HUDEP-2 (cell line): ENCODE results near the gene ARNT2.
A peak's percentile ranks its signal among the peaks of the same experiment; 100 is the strongest.

ENCODE experiments used
- DNase-seq, 76 experiments: peaks; one replicate each; lab custom pipeline; 2025; ENCODE audit not compliant: unreplicated experiment in 76 of 76; lab: John Stamatoyannopoulos, UW

ARNT2 gene

GRCh38 chr15:80549654-80550053 is 145.5 kb downstream of the ARNT2 start:
- DNase-seq = no peak

GRCh38 chr15:80550219-80550907 is 146.2 kb downstream of the ARNT2 start:
- DNase-seq = no peak

GRCh38 chr15:80550908-80551260 is 146.7 kb downstream of the ARNT2 start:
- DNase-seq = no peak

GRCh38 chr15:80551348-80551747 is 147.2 kb downstream of the ARNT2 start:
- DNase-seq = no peak

- DNase-seq = no peak
These were observed 150.4 kb downstream of the ARNT2 start for GRCh38 chr15:80554560-80554959.

GRCh38 chr15:80556694-80557367 is 152.6 kb downstream of the ARNT2 start:
- no peak for DNase-seq

GRCh38 chr15:80557441-80558234 is 153.5 kb downstream of the ARNT2 start:
- DNase-seq = no peak

GRCh38 chr15:80558631-80559319 is 154.6 kb downstream of the ARNT2 start:
- DNase-seq = no peak

- no peak for DNase-seq
These were observed 155.1 kb downstream of the ARNT2 start for GRCh38 chr15:80559320-80559693.

- no peak for DNase-seq
These were observed 155.6 kb downstream of the ARNT2 start for GRCh38 chr15:80559761-80560160.

GRCh38 chr15:80560601-80561400 is 156.6 kb downstream of the ARNT2 start:
- DNase-seq = peak in 15 of 76 experiments; percentile 3 to 61 (median 29)

GRCh38 chr15:80561500-80561899 is 157.3 kb downstream of the ARNT2 start:
- no peak for DNase-seq

GRCh38 chr15:80562033-80562432 is 157.9 kb downstream of the ARNT2 start:
- DNase-seq = no peak

GRCh38 chr15:80562846-80563245 is 158.7 kb downstream of the ARNT2 start:
- DNase-seq = no peak

GRCh38 chr15:80563372-80563997 is 159.3 kb downstream of the ARNT2 start:
- DNase-seq = no peak

GRCh38 chr15:80564056-80564455 is 159.9 kb downstream of the ARNT2 start:
- no peak for DNase-seq

- no peak for DNase-seq
These were observed 161.2 kb downstream of the ARNT2 start for GRCh38 chr15:80565398-80565797.

- no peak for DNase-seq
These were observed 161.8 kb downstream of the ARNT2 start for GRCh38 chr15:80565988-80566387.

GRCh38 chr15:80567721-80568157 is 163.6 kb downstream of the ARNT2 start:
- peak in 31 of 76 experiments; percentile 3 to 64 (median 19) for DNase-seq

- no peak for DNase-seq
These were observed 164.1 kb downstream of the ARNT2 start for GRCh38 chr15:80568298-80568697.
